Spleen (tissue), 11 donors: ENCODE results near the gene MAP3K2. TPM values are rescaled to one million over a fixed set of nuclear protein-coding genes. Genes with fewer than 3 reads are reported as not detected.

Source experiments
- DNase-seq: peaks from one replicate; pipeline ENCODE4 v3.0.0-alpha.2; 2020
- H3K27ac ChIP-seq, 8 donors: fragments of 200-600 bp; sonication (generic) in 7 of 8; 1 replicate in 4 of 8; 2 replicates in 4 of 8; pipeline versions ENCODE4 v1.5.0 to v1.8.0; 2016 to 2021; ENCODE audit warnings: inconsistent platforms in 4 of 8, mild to moderate bottlenecking in 4 of 8, moderate library complexity in 1 of 8
- H3K27me3 ChIP-seq, 7 donors: fragments of 200-600 bp; sonication (generic) in 6 of 7; replicated peaks in 1 of 7; 1 replicate in 4 of 7; 2 replicates in 3 of 7; pipeline versions ENCODE4 v1.5.0 to v1.8.0; 2016 to 2021; ENCODE audit warnings: inconsistent platforms in 3 of 7, mild to moderate bottlenecking in 1 of 7
- H3K36me3 ChIP-seq, 6 donors: fragments of 200-600 bp; sonication (generic) in 5 of 6; 1 replicate in 4 of 6; 2 replicates in 2 of 6; pipeline versions ENCODE4 v1.5.0 to v1.8.0; 2016 to 2021; ENCODE audit warnings: inconsistent platforms in 2 of 6
- H3K4me1 ChIP-seq, 6 donors: fragments of 200-600 bp; sonication (generic) in 5 of 6; 1 replicate in 3 of 6; 2 replicates in 3 of 6; pipeline versions ENCODE4 v1.5.0 to v1.8.0; 2016 to 2021; ENCODE audit warnings: inconsistent platforms in 3 of 6
- H3K4me3 ChIP-seq, 8 donors: fragments of 200-600 bp; sonication (generic) in 7 of 8; 1 replicate in 4 of 8; 2 replicates in 4 of 8; pipeline versions ENCODE4 v1.5.0 to v1.8.0; 2016 to 2021; ENCODE audit warnings: inconsistent platforms in 4 of 8, mild to moderate bottlenecking in 4 of 8, moderate library complexity in 2 of 8
- H3K9me3 ChIP-seq, 8 donors: fragments of 200-600 bp; sonication (generic) in 7 of 8; 1 replicate in 4 of 8; 2 replicates in 4 of 8; pipeline versions ENCODE4 v1.5.0 to v1.8.0; 2016 to 2021; ENCODE audit warnings: inconsistent platforms in 4 of 8
- CTCF ChIP-seq, 11 experiments: fragments of 200-600 bp in 7 of 11; fragments of 450-650 bp in 4 of 11; sonication (generic) in 4 of 11; IDR thresholded peaks in 8 of 11; conservative IDR thresholded peaks in 3 of 11; 1 replicate in 7 of 11; 2 replicates in 4 of 11; pipeline versions ENCODE4 v1.4.0 to v1.8.0; 2016 to 2021; ENCODE audit warnings: antibody characterized with exemption in 11 of 11, inconsistent platforms in 4 of 11, mild to moderate bottlenecking in 1 of 11
- POLR2A ChIP-seq, 3 donors: fragments of 450-650 bp; IDR thresholded peaks; one replicate each; pipeline ENCODE4 v1.5.1; 2017; ENCODE audit warnings: antibody characterized with exemption in 3 of 3, mild to moderate bottlenecking in 1 of 3
- POLR2AphosphoS5 ChIP-seq, 3 donors: sonication (generic); formaldehyde crosslinking; IDR thresholded peaks; one replicate each; pipeline ENCODE4 v1.5.1; 2017; ENCODE audit warnings: antibody characterized with exemption in 3 of 3
- WGBS, 5 donors: extraction: QIAGEN DNeasy Blood & Tissue Kit in 3 of 5; methylation state at CpG; one replicate each; pipeline versions ENCODE4 v1.1.5 to v1.1.7; 2013 to 2018; 5-methylcytosine and 5-hydroxymethylcytosine counted together
- intact Hi-C: fragments of 100-400 bp; cut with DNase I; formaldehyde crosslinking; loops from one replicate; pipeline ENCODE4 v1.15.0; 2023; ENCODE audit warnings: low total_unique reads
- polyA plus RNA-seq, 3 donors: library from polyadenylated mRNA; stranded (reverse); fragments of 200-250 nt; gene quantifications; one replicate each; pipeline ENCODE4 v1.2.1, GENCODE V29; 2013
- total RNA-seq, 7 donors: library from RNA; depleted of rRNA in 3 of 7; stranded (reverse); fragments of >200 nt in 3 of 7; fragmentation: NEBNext Ultra II Directional in 4 of 7; extraction: Animal tissue kit (Norgen Biotek cat#: 25700) in 4 of 7; gene quantifications; one replicate each; pipeline versions ENCODE4 v1.1.0 to v1.2.1, GENCODE V29; 2016 to 2021
- donor health status: healthy with polysubstance abuse.
- donor health status: DM: no; HTN: no; CAD: no; lungs with moderate emphysema.
- donor health status: DM: no; HTN: no; CAD: no.
- donor health status: Bipolar disorder and iron deficiency.
- donor health status: healthy.
- donor health status: DM: no; HTN: no; CAD: no.
- donor health status: DM: yes; HTN: yes; CAD: no.

MAP3K2 gene
- total and polyA plus RNA-seq, 10 donors = 6.5 to 83.9 (median 63.0) TPM

GRCh38 chr2:127408004-127408806 lies 20.4 kb upstream of the MAP3K2 start:
- Histone ChIP-seq H3K4me1 (peaks cover 13 to 67% (median 41%) of the 10 kb centered on the region in 6 donors), H3K27ac (peak overlapping the region; percentile 44 to 91 (median 84)), H3K4me3 (peak overlapping the region; percentile 32 to 74 (median 40)), H3K27me3 (no peaks in the 10 kb centered on the region), H3K9me3 (no peaks in the 10 kb centered on the region), H3K36me3 (no peaks in the 10 kb centered on the region)
- WGBS, 5 donors = 8 to 25% (median 13%) methylated on average over 20 to 75 of the region's 75 CpGs
- DNase-seq = peak; percentile 97
- no peak for TF ChIP-seq POLR2A (IDR thresholded peaks at IDR 0.05)
- peak in 3 of 11 experiments; percentile 5 to 25 (median 23) for TF ChIP-seq CTCF (IDR thresholded peaks at IDR 0.05 in 8 of 11, conservative IDR thresholded peaks at IDR 0.05 in 3 of 11)
- peak; percentile 76 to 91 (median 82) for TF ChIP-seq POLR2AphosphoS5 (IDR thresholded peaks at IDR 0.05)
- intact Hi-C loops = no loop called here

GRCh38 chr2:127407661-127408003 lies 19.9 kb upstream of the MAP3K2 start:
- no peak for DNase-seq
- Histone ChIP-seq H3K9me3 (no peaks in the 10 kb centered on the region), H3K36me3 (no peaks in the 10 kb centered on the region), H3K27me3 (no peaks in the 10 kb centered on the region), H3K4me1 (peaks cover 13 to 65% (median 41%) of the 10 kb centered on the region in 6 donors), H3K27ac (peak overlapping the region in 5 of 8 donors; percentile 79 to 91 (median 85)), H3K4me3 (peak overlapping the region in 4 of 8 donors; percentile 41 to 74 (median 48))
- intact Hi-C loops = no loop called here
- no peak for TF ChIP-seq POLR2AphosphoS5 (IDR thresholded peaks at IDR 0.05)
- no peak for TF ChIP-seq POLR2A (IDR thresholded peaks at IDR 0.05)
- TF ChIP-seq CTCF (IDR thresholded peaks at IDR 0.05 in 8 of 11, conservative IDR thresholded peaks at IDR 0.05 in 3 of 11) = no peak
- 3 to 4% (median 3%) methylated on average over 5 to 6 of the region's 6 CpGs for WGBS, 5 donors

- 95 to 98% (median 97%) methylated on average over 9 of the region's 9 CpGs for WGBS, 5 donors
- TF ChIP-seq CTCF (IDR thresholded peaks at IDR 0.05 in 8 of 11, conservative IDR thresholded peaks at IDR 0.05 in 3 of 11) = no peak
- no peak for TF ChIP-seq POLR2A (IDR thresholded peaks at IDR 0.05)
- no peak for TF ChIP-seq POLR2AphosphoS5 (IDR thresholded peaks at IDR 0.05)
- H3K9me3 ChIP-seq = no peaks in the 10 kb centered on the region
- H3K4me3 ChIP-seq = no peak overlapping the region
- intact Hi-C loops = no loop called here
- no peaks in the 10 kb centered on the region for H3K36me3 ChIP-seq
- H3K27me3 ChIP-seq = no peaks in the 10 kb centered on the region
- DNase-seq = no peak
- H3K4me1 ChIP-seq = peaks cover 13 to 63% (median 40%) of the 10 kb centered on the region in 6 donors
- H3K27ac ChIP-seq = peak overlapping the region in 2 of 8 donors; percentile 85 to 91
Measured at GRCh38 chr2:127407091-127407490, 19.3 kb upstream of the MAP3K2 start.

GRCh38 chr2:127406454-127406853 lies 18.7 kb upstream of the MAP3K2 start:
- intact Hi-C loops = no loop called here
- Histone ChIP-seq H3K36me3 (no peaks in the 10 kb centered on the region), H3K27me3 (no peaks in the 10 kb centered on the region), H3K4me3 (no peak overlapping the region), H3K9me3 (no peaks in the 10 kb centered on the region), H3K27ac (no peak overlapping the region), H3K4me1 (peaks cover 10 to 56% (median 35%) of the 10 kb centered on the region in 6 donors)
- no peak for DNase-seq
- 92 to 98% (median 95%) methylated on average over 2 of the region's 2 CpGs for WGBS, 5 donors
- no peak for TF ChIP-seq CTCF (IDR thresholded peaks at IDR 0.05 in 8 of 11, conservative IDR thresholded peaks at IDR 0.05 in 3 of 11)
- no peak for TF ChIP-seq POLR2AphosphoS5 (IDR thresholded peaks at IDR 0.05)
- no peak for TF ChIP-seq POLR2A (IDR thresholded peaks at IDR 0.05)
